ENCODE measurements around the gene ZNF330. TPM values are rescaled to one million over a fixed set of nuclear protein-coding genes. Genes with fewer than 3 reads are reported as not detected.

ZNF330 gene
- polyA plus RNA-seq, 1 donor (not counting 4 experiments of a cell fraction or from before 2014, with no cell fraction given), result 31.1 TPM

DNA sequence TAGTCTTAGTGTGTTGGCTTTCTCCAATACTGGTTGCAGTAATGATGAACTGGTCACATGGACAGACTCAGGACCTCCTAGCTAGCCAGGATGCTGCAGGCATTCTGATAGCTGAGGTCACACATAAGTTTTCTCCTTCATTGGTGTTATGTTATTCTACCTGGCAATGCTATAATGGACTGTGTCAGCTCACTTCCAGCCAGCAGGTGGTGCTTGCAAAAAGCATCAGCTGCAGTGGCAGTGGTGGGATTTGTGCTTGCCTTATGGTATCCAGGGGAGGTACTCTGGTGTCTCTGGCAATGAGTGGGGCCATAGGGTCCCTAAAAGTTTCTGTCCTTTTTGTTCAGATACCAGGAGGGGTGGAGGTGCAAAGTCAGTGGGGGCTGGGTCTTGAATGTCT is 33.6 kb downstream of the ZNF330 start:
- H4K20me1 ChIP-seq (ENCODE audit: control insufficient read depth, extremely low read depth, insufficient read depth, low read length), result no peaks in the 10 kb centered on the region
- dilution Hi-C loops (cut with MboI; ENCODE audit: extremely low pct_ligation_motif_present, low sequenced_read_pairs), result no loop called here
- H3K4me3 ChIP-seq (ENCODE audit: control insufficient read depth in 2 of 3, extremely low read depth in 1 of 3, insufficient read depth in 2 of 3, low read depth in 1 of 3, low read length in 3 of 3), result no peak overlapping the region
- DNase-seq (ENCODE audit: low read depth, low spot score) (no peak), FAIRE-seq (no peak)
- no peak overlapping the region for H3K27ac ChIP-seq (ENCODE audit: control insufficient read depth, insufficient read depth, low read length)
- H3K4me2 ChIP-seq (ENCODE audit: control insufficient read depth, extremely low read depth, insufficient read depth, low read depth, low read length), result no peak overlapping the region
- H3K9me3 ChIP-seq (ENCODE audit: control insufficient read depth, low read depth, low read length), result no peaks in the 10 kb centered on the region
- no peaks in the 10 kb centered on the region for H3K79me2 ChIP-seq (ENCODE audit: control insufficient read depth, insufficient read depth, low read length)
- H3K9ac ChIP-seq (ENCODE audit: control insufficient read depth, extremely low read depth, insufficient read depth, low read length), result no peak overlapping the region
- H3K27me3 ChIP-seq (ENCODE audit: control insufficient read depth, extremely low read depth, insufficient read depth, low read length), result no peaks in the 10 kb centered on the region
- H2AFZ ChIP-seq (ENCODE audit: control insufficient read depth, low read length), result no peak overlapping the region
- H3K36me3 ChIP-seq (ENCODE audit: control insufficient read depth in 2 of 2, extremely low read depth in 1 of 2, insufficient read depth in 2 of 2, low read length in 2 of 2), result no peaks in the 10 kb centered on the region
- TF ChIP-seq, protein P1, sequence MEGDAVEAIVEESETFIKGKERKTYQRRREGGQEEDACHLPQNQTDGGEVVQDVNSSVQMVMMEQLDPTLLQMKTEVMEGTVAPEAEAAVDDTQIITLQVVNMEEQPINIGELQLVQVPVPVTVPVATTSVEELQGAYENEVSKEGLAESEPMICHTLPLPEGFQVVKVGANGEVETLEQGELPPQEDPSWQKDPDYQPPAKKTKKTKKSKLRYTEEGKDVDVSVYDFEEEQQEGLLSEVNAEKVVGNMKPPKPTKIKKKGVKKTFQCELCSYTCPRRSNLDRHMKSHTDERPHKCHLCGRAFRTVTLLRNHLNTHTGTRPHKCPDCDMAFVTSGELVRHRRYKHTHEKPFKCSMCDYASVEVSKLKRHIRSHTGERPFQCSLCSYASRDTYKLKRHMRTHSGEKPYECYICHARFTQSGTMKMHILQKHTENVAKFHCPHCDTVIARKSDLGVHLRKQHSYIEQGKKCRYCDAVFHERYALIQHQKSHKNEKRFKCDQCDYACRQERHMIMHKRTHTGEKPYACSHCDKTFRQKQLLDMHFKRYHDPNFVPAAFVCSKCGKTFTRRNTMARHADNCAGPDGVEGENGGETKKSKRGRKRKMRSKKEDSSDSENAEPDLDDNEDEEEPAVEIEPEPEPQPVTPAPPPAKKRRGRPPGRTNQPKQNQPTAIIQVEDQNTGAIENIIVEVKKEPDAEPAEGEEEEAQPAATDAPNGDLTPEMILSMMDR (optimal IDR thresholded peaks at IDR 0.05 in 1 of 3, IDR thresholded peaks at IDR 0.05 in 1 of 3, conservative IDR thresholded peaks at IDR 0.05 in 1 of 3; ENCODE audit: extremely low read depth in 1 of 3, insufficient read depth in 2 of 3, low read length in 3 of 3), result peak; percentile 26 to 35 (median 27)
- no peak for TF ChIP-seq EZH2 (IDR thresholded peaks at IDR 0.05; ENCODE audit: low read length)
- H3K4me1 ChIP-seq (ENCODE audit: control insufficient read depth, extremely low read depth, insufficient read depth, low read length), result no peaks in the 10 kb centered on the region
- no peaks in the 10 kb centered on the region for H3K9me1 ChIP-seq (ENCODE audit: control insufficient read depth, extremely low read depth, insufficient read depth, low read length)

DNA sequence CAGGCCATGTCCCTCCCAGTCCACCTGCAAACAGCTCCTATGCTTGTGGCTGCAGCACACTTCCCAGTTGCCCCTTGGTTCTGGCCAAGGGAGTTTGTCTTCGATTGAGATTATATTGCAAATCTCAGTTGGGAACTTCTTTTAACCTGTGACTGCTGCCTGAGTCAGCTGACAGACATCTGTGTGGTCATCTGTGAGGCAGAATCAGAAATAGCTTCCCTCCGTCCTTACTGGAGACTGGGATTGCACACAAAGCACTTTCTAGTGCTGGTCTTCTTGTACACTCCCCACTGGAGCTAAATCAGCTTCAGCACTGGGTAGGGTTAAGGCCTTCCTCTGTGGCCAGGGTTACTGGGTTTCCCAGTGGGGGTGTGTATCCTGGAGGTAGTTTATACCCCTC is 34.3 kb downstream of the ZNF330 start:
- H3K4me1 ChIP-seq (ENCODE audit: control insufficient read depth, extremely low read depth, insufficient read depth, low read length), result no peaks in the 10 kb centered on the region
- FAIRE-seq (no peak), DNase-seq (ENCODE audit: low read depth, low spot score) (no peak)
- H3K9ac ChIP-seq (ENCODE audit: control insufficient read depth, extremely low read depth, insufficient read depth, low read length), result no peak overlapping the region
- H3K9me3 ChIP-seq (ENCODE audit: control insufficient read depth, low read depth, low read length), result no peaks in the 10 kb centered on the region
- no peak overlapping the region for H2AFZ ChIP-seq (ENCODE audit: control insufficient read depth, low read length)
- H3K4me2 ChIP-seq (ENCODE audit: control insufficient read depth, extremely low read depth, insufficient read depth, low read depth, low read length), result no peak overlapping the region
- H4K20me1 ChIP-seq (ENCODE audit: control insufficient read depth, extremely low read depth, insufficient read depth, low read length), result no peaks in the 10 kb centered on the region
- no peaks in the 10 kb centered on the region for H3K9me1 ChIP-seq (ENCODE audit: control insufficient read depth, extremely low read depth, insufficient read depth, low read length)
- TF ChIP-seq, protein P1 (optimal IDR thresholded peaks at IDR 0.05 in 1 of 3, IDR thresholded peaks at IDR 0.05 in 1 of 3, conservative IDR thresholded peaks at IDR 0.05 in 1 of 3; ENCODE audit: extremely low read depth in 1 of 3, insufficient read depth in 2 of 3, low read length in 3 of 3), result no peak
- TF ChIP-seq EZH2 (IDR thresholded peaks at IDR 0.05; ENCODE audit: low read length), result no peak
- no peaks in the 10 kb centered on the region for H3K36me3 ChIP-seq (ENCODE audit: control insufficient read depth in 2 of 2, extremely low read depth in 1 of 2, insufficient read depth in 2 of 2, low read length in 2 of 2)
- no peaks in the 10 kb centered on the region for H3K79me2 ChIP-seq (ENCODE audit: control insufficient read depth, insufficient read depth, low read length)
- H3K27me3 ChIP-seq (ENCODE audit: control insufficient read depth, extremely low read depth, insufficient read depth, low read length), result no peaks in the 10 kb centered on the region
- no peak overlapping the region for H3K27ac ChIP-seq (ENCODE audit: control insufficient read depth, insufficient read depth, low read length)
- no peak overlapping the region for H3K4me3 ChIP-seq (ENCODE audit: control insufficient read depth in 2 of 3, extremely low read depth in 1 of 3, insufficient read depth in 2 of 3, low read depth in 1 of 3, low read length in 3 of 3)
- dilution Hi-C loops (cut with MboI; ENCODE audit: extremely low pct_ligation_motif_present, low sequenced_read_pairs), result no loop called here
